ENCODE results near the gene ZBTB18. TPM values are rescaled to one million over a fixed set of nuclear protein-coding genes. Genes with fewer than 3 reads are reported as not detected.
"Not testable (repeated sequence)": the region's sequence is repeated elsewhere in the genome, so short reads cannot be mapped to it uniquely, and the experiment has no call there.

Gene ZBTB18
- total RNA-seq, 2 donors from 2014 or later: 8.9 to 9.2 TPM

DNA sequence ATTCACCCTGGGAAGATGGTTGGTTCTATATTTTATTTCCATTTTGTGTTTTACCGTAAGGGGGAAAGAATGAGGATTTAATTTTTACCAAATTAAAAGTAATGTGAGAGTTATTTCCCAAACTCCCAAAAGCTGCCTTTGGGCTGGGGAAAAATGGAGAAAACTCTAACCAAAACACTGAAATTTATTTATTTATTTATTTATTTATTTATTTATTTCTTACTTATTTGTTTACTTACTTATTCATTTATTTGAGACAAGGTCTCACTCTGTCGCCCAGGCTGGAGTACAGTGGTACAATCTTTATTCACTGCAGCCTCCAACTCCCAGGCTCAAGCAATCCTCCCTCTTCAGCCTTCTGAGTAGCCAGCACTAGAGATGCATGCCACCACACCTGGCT lies 38.0 kb upstream of the ZBTB18 start:
- Histone ChIP-seq H3K9me3 (no peaks in the 10 kb centered on the region), H3K4me3 (no peak overlapping the region), H3K4me1 (ENCODE audit: control insufficient read depth in 1 of 2, low read depth in 2 of 2) (peaks cover 0 to 3% of the 10 kb centered on the region in 2 donors), H3K36me3 (no peaks in the 10 kb centered on the region), H3K27me3 (replicated peaks; ENCODE audit: insufficient read depth) (no peaks in the 10 kb centered on the region), H3K27ac (no peak overlapping the region)
- ATAC-seq (ENCODE audit: insufficient number of reproducible peaks, low FRiP score, low read depth) (no peak), DNase-seq (ENCODE audit: low spot score) (no peak)
- TF ChIP-seq, protein P1, sequence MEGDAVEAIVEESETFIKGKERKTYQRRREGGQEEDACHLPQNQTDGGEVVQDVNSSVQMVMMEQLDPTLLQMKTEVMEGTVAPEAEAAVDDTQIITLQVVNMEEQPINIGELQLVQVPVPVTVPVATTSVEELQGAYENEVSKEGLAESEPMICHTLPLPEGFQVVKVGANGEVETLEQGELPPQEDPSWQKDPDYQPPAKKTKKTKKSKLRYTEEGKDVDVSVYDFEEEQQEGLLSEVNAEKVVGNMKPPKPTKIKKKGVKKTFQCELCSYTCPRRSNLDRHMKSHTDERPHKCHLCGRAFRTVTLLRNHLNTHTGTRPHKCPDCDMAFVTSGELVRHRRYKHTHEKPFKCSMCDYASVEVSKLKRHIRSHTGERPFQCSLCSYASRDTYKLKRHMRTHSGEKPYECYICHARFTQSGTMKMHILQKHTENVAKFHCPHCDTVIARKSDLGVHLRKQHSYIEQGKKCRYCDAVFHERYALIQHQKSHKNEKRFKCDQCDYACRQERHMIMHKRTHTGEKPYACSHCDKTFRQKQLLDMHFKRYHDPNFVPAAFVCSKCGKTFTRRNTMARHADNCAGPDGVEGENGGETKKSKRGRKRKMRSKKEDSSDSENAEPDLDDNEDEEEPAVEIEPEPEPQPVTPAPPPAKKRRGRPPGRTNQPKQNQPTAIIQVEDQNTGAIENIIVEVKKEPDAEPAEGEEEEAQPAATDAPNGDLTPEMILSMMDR (IDR thresholded peaks at IDR 0.05): no peak

GRCh38 chr1:244014862-244015261 lies 36.2 kb upstream of the ZBTB18 start:
- not testable (repeated sequence) for H3K4me3 ChIP-seq; DNase-seq (ENCODE audit: low spot score); H3K36me3 ChIP-seq; H3K27ac ChIP-seq; ATAC-seq (ENCODE audit: insufficient number of reproducible peaks, low FRiP score, low read depth); H3K27me3 ChIP-seq (replicated peaks; ENCODE audit: insufficient read depth); H3K9me3 ChIP-seq; H3K4me1 ChIP-seq (ENCODE audit: control insufficient read depth in 1 of 2, low read depth in 2 of 2)

- ATAC-seq (ENCODE audit: insufficient number of reproducible peaks, low FRiP score, low read depth) (no peak), DNase-seq (ENCODE audit: low spot score) (no peak)
- no peak overlapping the region for H3K4me3 ChIP-seq
- TF ChIP-seq, protein P1 (IDR thresholded peaks at IDR 0.05): no peak
- no peak overlapping the region for H3K27ac ChIP-seq
- H3K9me3 ChIP-seq: no peaks in the 10 kb centered on the region
- no peaks in the 10 kb centered on the region for H3K36me3 ChIP-seq
- H3K27me3 ChIP-seq (replicated peaks; ENCODE audit: insufficient read depth): no peaks in the 10 kb centered on the region
- H3K4me1 ChIP-seq (ENCODE audit: control insufficient read depth in 1 of 2, low read depth in 2 of 2): no peaks in the 10 kb centered on the region
Measured at GRCh38 chr1:244019982-244020485, 31.0 kb upstream of the ZBTB18 start.

DNA sequence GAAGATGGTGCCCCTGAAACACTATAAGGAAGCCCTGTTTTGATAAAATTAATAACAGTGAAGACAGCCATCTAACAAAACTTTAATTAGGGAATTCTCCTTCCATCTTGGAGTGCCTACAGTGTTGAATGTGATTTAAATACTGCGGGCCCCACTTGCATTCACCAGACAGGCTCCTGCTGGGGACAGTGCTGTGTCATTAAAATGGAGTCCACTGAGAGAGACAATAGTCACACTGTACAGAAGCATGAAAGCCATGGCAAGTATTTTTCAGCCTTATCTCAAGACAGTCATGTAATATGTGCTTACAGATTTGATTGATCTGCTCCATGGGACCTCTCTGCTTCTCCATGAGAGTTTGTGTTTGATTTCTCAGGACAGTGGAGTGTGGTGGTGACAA lies 29.7 kb upstream of the ZBTB18 start:
- Histone ChIP-seq H3K27ac (no peak overlapping the region), H3K4me3 (no peak overlapping the region), H3K9me3 (no peaks in the 10 kb centered on the region), H3K36me3 (no peaks in the 10 kb centered on the region), H3K27me3 (replicated peaks; ENCODE audit: insufficient read depth) (no peaks in the 10 kb centered on the region), H3K4me1 (ENCODE audit: control insufficient read depth in 1 of 2, low read depth in 2 of 2) (no peaks in the 10 kb centered on the region)
- DNase-seq (ENCODE audit: low spot score) (no peak), ATAC-seq (ENCODE audit: insufficient number of reproducible peaks, low FRiP score, low read depth) (no peak)
- TF ChIP-seq, protein P1 (IDR thresholded peaks at IDR 0.05): no peak

- H3K4me1 ChIP-seq (ENCODE audit: control insufficient read depth in 1 of 2, low read depth in 2 of 2): no peaks in the 10 kb centered on the region
- H3K4me3 ChIP-seq: no peak overlapping the region
- no peaks in the 10 kb centered on the region for H3K36me3 ChIP-seq
- no peaks in the 10 kb centered on the region for H3K27me3 ChIP-seq (replicated peaks; ENCODE audit: insufficient read depth)
- ATAC-seq (ENCODE audit: insufficient number of reproducible peaks, low FRiP score, low read depth): no peak
- DNase-seq (ENCODE audit: low spot score): no peak
- TF ChIP-seq, protein P1 (IDR thresholded peaks at IDR 0.05): no peak
- H3K27ac ChIP-seq: no peak overlapping the region
- H3K9me3 ChIP-seq: no peaks in the 10 kb centered on the region
Measured at GRCh38 chr1:244022311-244022710, 28.8 kb upstream of the ZBTB18 start.

- TF ChIP-seq, protein P1 (IDR thresholded peaks at IDR 0.05): no peak
- no peaks in the 10 kb centered on the region for H3K4me1 ChIP-seq (ENCODE audit: control insufficient read depth in 1 of 2, low read depth in 2 of 2)
- no peaks in the 10 kb centered on the region for H3K36me3 ChIP-seq
- H3K9me3 ChIP-seq: no peaks in the 10 kb centered on the region
- no peak for DNase-seq (ENCODE audit: low spot score)
- ATAC-seq (ENCODE audit: insufficient number of reproducible peaks, low FRiP score, low read depth): no peak
- H3K27me3 ChIP-seq (replicated peaks; ENCODE audit: insufficient read depth): no peaks in the 10 kb centered on the region
- no peak overlapping the region for H3K27ac ChIP-seq
- H3K4me3 ChIP-seq: no peak overlapping the region
Measured at GRCh38 chr1:244022864-244023440, 28.1 kb upstream of the ZBTB18 start.

All from thoracic aorta (tissue), 2 donors.